Activated CD8-positive, alpha-beta memory T cell treated with anti-CD3 and anti-CD28 coated beads for 4 hours (primary cell): ENCODE results near the gene NTMT1.

Source experiments
- DNase-seq, 2 donors: peaks; one replicate each; pipeline ENCODE4 v3.0.0-alpha.2; 2020; ENCODE audit warnings: low read depth in 2 of 2

Gene NTMT1

GRCh38 chr9:129678844-129679243 is 52.9 kb downstream of the NTMT1 start:
- no peak for DNase-seq

- DNase-seq = no peak
Measured at GRCh38 chr9:129679537-129679936, 53.6 kb downstream of the NTMT1 start.

GRCh38 chr9:129681924-129682323 is 56.0 kb downstream of the NTMT1 start:
- DNase-seq = no peak

GRCh38 chr9:129682381-129682780 is 56.4 kb downstream of the NTMT1 start:
- DNase-seq = no peak

GRCh38 chr9:129685220-129685932 is 59.4 kb downstream of the NTMT1 start:
- no peak for DNase-seq
